SK-MEL-5 (cell line): Measurements from ENCODE around the gene MED12L. TPM values are rescaled to one million over a fixed set of nuclear protein-coding genes. Genes with fewer than 3 reads are reported as not detected.

Experiments used
- DNase-seq: peaks from one replicate; pipeline ENCODE4 v3.0.0-alpha.2; 2016; ENCODE audit warnings: low read depth, low spot score
- in situ Hi-C: cut with HindIII; loops from 2 replicates; pipeline ENCODE4 v1.10.0; 2016; ENCODE audit warnings: low sequenced_read_pairs, high pct_unique_total_duplicates, low pct_unique_long_range_greater_than_20kb
- total RNA-seq: library from RNA; depleted of rRNA; stranded (reverse); fragments of >200 nt; shearing (Covaris generic); gene quantifications from 2 replicates; pipeline ENCODE4 v1.2.3, GENCODE V29; 2014

MED12L gene
- total RNA-seq, 1 experiment from 2014 or later, result 0.92 TPM

DNA sequence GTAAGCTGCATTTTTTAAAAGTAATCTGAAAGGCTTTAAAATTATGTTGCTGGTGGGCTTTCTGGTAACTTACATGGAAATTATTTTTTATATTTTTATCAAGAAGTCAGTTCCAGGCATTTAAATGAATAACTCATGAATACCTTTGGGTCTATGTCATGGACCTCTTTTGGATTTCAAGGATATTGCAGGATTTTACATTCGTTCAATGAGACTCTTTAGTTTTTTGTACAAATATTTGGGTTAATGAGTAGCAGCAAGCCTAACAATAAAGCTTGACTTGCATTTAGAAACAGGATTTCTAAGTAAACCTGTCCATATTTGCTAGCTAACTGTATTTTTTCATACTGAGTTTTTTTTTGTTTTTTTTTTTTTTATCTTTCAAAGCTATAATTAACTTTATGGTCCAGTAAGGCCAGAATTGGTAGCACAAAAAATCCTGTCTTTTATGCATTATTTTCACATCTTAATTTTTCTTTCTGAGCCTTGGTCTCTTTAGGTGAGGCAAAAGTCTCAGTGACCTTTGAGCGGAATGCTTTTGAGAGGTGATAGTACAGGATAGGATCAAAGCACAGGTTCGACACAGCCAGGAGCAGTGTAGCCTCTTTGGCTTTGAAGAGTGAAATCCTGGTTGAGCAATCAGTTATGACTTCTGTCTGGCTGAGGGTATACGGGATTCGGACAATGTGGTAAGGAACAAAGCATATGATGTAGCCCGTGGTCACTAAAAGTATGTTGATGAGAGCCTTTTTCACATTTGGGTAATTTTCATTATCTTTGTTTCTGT is 112.7 kb downstream of the MED12L start:
- in situ Hi-C loops, result no loop called here
- DNase-seq, result no peak

DNA sequence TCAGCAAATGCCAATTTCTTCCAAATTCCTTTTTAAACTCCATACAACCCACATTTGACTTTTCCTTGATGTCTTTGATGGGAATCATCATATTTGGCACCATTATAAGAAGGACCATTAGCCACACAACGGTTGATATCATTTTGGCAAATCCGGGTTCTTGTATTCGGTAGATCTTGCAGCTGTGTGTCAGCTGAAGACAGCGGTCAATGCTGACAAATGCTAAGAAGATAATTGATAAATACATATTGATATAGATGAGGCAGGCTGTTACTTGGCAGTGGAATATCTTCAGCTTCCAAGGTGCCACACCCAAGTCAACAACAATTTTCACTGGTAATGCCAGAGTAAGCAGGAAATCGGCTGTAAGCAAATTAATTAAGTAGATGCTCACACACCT is 113.4 kb downstream of the MED12L start:
- no peak for DNase-seq
- in situ Hi-C loops, result no loop called here

DNA sequence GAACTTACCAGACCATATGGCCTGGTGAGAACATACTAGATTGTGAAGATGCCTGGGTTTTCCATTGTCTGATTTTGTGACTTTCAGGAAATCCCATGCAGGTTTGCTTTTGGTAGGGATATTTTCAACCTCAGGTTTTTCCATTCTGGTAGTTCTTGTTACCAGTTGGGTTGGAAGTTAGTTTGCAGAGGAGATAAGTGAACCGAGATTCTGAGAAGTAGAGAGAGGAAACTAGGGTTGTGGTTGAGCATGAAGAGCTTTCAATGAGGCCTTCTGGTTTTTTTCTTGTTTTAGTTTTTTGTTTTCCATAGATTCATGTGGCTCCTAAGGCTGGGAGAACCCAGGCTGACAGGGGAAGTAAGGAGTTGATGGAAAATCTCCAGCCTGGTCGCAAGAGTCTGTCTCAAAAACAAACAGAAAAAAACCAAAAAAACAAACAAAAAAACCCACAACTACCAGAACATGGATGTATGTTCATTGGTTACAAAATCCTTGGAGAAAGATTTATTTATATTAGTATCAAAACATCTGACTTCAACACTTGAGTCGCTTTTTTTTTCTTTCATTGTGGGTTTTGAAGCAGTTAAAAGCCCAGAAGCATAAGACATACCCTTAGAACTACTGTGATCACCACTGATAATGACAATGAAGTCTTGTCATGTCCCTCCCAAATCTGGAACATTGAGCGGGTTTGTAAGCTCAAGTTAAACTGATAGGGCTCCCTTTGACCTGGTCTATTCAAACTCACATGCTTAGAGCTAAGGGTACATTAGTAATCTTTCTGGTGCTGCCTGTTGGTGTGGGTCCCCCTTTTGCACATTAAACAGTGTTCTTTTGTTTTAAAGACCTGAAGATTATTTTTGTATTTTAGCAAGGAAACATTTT is 114.3 kb downstream of the MED12L start:
- no peak for DNase-seq
- in situ Hi-C loops, result no loop called here

DNA sequence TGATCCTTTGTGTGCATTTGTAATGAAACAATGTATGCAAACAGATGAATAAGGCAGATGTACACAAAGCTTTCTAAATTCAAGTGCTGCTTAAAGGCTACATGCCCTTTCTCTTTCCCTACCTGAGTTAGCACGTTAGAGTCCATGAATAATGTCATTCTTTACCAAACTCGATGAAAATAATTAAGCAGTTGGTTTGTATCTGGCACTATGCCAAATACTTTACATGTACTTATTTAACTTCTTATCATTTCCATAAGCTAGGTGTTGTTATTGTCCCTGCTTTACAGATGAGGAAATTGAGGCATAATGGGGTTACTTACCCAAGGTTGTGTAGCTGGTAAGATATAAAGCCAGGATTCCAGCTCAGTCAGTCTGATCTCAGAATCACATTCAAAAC is 115.1 kb downstream of the MED12L start:
- no peak for DNase-seq
- in situ Hi-C loops, result no loop called here

DNA sequence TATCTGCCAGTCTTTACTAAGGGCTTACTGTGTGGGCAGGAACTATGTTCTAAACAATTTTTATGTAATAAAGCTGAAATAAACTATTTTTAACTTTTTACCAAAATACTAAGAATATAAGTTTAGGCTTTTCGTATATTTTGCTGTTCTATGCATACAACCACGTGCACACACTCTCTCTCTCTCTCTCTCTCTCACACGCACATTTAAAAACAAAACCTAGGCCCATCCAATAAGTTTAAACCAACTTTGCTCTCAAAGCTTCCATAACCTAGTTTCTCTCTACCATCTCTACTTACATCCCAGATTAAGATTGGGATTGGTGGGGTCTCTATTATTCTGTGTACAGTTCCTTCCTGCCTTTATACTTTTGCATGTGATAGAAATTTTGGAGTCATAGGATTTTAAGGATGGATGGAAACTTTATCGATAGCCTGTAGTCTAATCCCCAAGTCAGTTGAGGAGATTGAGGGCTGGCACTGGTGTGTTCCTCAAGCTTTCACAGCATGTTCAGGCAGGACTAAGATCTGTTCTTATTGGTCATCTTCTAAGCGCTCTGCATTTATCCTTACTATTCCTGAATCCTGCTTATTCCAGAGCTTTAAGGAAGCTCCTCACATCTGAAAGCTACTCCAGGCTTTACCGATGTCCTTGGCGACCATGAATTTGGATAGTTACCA is 115.7 kb downstream of the MED12L start:
- in situ Hi-C loops, result no loop called here
- no peak for DNase-seq

DNA sequence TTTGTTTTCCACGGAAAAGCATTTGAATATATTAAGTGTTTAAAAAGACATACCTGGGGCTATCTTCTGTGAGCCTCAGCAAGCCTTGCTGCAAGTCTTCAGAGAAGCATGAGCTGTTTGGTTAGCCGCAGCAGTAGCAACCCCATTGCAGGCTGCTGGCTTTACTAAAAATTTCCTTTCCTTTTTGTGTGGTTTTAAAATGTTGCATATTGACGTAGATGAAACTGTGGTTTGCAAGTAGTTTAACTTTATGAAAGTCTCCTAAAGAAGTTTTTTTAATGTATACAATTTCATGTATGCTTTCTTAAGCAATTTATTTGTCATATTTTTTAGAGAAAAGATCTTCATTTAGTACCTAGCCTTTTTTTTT is 117.6 kb downstream of the MED12L start, which contains the start of gene GPR171:
GPR171 (minus strand) TSS at position 166 of the 370 bp plus-strand sequence. CDS start 3,830 bp downstream, outside the sequence.
- DNase-seq, result no peak
- in situ Hi-C loops, result no loop called here

DNA sequence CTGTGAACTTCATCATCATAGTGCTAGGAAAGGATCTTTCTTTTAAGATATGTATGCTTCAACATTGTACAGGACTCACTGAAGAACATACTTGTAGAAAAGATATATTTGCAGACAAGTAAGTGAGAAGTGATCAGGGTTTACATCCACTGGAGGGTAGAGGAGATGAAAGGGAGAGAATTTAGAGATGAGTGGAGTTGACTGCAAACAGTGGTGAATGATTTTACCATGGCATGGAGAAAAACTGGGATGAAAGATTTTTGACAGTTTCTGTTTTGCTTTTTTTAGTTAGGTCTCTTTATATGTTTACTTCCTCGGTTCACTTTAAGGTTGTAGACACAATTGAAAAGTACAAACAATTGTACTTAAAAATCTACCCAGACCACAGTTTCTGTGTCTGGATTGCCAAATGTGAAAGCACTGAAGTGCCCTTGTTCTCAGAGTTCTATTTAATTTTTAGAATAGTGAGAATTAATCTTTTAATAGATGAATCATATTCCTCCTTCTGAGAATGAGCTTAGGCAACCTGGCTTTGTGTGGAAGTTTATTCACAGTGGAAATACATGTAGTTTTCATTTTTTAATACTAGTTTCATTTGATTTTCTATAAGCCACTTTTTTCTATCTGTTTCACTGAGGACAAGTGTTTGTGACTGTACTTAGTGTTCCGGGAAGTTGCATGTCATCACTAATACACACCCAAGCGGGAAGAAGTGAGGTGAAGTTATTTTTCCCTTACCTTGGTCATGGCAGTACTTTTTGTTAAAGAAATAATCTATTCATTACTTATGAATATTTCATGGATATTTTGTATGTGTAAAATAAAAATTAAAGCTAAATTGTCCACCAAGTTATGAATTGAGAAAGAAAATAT is 119.3 kb downstream of the MED12L start:
- in situ Hi-C loops, result no loop called here
- DNase-seq, result no peak

DNA sequence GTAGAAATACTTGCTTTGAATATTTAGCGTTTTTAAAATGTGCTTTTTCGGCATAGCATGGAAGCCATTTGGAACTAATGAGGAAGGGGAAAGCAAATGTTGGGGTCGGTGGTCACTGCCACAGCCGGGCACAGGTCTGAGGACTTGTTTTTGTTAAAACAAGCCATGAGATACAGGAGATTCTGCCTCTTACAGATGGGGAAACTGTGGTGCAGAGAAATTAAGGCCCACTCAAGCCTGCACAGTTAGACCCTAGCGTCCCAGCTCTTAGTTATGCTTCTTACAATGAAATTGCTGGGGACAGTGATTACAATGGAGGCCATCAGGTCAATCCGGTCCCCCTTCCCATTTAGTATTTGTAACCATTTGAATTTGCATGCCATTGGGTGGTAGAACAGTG is 120.0 kb downstream of the MED12L start:
- in situ Hi-C loops, result no loop called here
- DNase-seq, result no peak

DNA sequence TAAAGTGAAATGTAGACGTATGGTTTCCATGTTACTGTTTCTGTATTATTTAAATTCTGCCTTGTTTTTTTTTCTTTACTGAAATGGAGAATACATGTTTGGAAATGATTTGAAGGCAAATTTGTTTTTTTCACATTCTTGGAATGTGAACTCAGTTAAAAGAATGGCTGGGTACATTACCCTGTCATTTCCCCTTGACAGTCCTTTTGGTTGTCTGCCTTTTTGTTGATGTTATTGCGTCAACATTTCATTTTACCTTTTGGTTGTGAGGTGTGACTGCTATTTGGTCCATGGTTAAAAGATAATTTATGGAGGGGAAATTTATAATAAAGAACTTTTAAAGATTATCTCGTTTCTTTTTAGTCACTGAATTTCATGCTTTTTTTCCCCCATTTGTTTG is 120.7 kb downstream of the MED12L start:
- no peak for DNase-seq
- in situ Hi-C loops, result no loop called here

DNA sequence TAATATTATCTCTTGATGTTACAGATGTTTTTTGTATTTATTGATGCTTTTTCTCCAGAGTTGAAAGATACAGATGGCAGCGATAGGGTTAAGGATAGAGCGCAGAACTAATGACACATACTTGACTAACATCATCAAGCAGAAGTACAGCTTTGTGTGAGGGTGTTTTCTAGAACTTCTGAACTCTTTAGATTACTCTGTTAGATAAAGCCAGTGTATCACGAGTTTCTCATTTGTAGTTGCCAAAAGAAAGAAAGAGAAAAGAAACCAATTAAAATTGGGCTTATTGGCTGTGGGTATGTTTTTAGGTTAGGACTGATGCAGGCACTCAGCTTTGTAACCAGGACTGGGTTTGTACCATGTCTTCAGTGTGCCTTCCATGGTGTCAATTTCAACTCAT is 124.2 kb downstream of the MED12L start:
- in situ Hi-C loops, result no loop called here
- no peak for DNase-seq

DNA sequence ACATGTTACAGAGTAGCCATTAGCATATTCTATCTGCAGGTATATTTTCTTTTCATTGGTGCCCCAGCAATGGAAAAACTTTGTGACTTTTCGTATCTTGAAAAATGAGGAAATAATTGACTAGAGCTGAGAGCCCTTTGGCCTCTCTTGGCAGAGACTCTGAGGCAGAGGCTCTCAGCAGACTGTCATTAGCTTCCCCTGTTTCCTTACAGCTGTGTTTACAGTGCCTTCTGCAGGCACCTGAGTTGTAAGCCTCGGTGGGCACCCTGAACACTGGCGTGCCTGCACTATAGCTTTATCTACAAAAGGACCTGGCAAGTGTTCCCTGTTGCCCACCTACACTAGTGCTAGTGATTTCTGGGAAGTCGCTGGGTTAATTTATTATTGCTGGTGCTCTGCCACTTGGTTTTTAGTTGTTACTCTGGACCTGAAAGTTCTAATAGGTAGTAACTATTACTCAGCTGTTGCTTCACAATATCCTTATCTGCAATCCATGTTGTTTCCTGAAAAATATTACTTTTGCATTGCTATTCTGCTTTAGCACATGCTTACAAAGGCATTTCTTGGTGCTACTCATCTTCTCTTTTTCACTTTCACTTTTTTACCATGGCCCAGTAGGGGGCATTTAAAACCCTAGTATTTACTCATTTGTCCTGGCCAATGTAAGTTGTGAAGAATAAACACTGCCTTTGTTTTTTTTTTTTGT is 125.4 kb downstream of the MED12L start:
- DNase-seq, result peak; percentile 39
- in situ Hi-C loops, result no loop called here

DNA sequence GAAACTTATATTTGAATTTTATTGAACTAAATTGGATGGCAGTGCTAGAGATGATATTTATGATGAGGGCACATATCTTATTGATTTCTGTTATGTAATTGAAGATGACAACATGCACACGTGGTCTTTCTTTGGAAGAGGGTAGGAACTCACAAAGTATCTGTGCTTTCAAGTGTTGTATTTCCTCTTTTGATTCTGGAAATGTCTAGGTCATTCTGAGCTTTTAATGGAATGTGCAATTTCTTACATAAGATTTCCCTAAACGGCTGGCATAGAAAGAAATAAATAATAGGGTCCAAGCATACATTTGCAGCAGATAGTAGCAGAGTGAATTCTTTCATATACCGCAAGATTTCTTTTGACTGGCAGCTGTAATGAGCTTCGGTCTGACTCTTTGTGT is 127.7 kb downstream of the MED12L start:
- no peak for DNase-seq
- in situ Hi-C loops, result no loop called here

DNA sequence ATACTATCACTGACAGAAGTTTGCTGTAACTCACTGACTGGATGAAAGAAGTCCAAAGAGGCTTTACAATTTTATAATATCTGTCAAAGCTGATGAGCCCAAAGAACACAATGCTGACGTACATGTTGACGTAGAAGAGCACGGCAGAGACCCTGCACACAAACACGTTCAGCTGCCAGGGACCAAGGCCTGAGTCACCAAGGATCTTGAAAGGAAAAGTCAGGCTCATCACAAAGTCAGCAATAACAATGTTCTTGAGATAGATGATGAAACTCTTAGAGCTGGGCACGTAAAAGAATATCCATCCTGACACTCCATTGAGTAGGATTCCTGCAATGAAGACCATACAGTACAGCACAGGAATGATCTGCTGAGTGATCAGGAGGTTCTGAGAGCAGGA is 128.4 kb downstream of the MED12L start:
- in situ Hi-C loops, result no loop called here
- DNase-seq, result no peak

DNA sequence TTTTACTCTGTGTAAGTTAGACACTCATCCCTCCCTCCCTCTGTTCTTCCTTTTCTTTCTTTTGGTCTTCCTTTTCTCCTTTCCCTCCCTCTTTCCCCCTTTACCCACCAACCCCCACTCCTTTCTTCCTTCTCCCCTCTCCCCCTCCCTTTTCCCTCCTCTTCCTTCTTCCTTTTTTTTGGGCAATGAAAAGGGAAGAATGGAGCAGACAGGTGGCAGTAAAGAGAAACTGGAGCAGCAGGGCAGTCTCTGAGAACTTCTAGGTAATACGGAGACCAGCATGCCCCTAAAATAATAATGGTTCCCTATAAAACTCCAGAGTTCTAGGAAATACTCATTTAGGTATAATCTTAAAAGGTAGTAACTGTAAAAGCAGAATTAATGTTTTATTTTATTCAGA is 129.0 kb downstream of the MED12L start:
- DNase-seq, result no peak
- in situ Hi-C loops, result no loop called here

DNA sequence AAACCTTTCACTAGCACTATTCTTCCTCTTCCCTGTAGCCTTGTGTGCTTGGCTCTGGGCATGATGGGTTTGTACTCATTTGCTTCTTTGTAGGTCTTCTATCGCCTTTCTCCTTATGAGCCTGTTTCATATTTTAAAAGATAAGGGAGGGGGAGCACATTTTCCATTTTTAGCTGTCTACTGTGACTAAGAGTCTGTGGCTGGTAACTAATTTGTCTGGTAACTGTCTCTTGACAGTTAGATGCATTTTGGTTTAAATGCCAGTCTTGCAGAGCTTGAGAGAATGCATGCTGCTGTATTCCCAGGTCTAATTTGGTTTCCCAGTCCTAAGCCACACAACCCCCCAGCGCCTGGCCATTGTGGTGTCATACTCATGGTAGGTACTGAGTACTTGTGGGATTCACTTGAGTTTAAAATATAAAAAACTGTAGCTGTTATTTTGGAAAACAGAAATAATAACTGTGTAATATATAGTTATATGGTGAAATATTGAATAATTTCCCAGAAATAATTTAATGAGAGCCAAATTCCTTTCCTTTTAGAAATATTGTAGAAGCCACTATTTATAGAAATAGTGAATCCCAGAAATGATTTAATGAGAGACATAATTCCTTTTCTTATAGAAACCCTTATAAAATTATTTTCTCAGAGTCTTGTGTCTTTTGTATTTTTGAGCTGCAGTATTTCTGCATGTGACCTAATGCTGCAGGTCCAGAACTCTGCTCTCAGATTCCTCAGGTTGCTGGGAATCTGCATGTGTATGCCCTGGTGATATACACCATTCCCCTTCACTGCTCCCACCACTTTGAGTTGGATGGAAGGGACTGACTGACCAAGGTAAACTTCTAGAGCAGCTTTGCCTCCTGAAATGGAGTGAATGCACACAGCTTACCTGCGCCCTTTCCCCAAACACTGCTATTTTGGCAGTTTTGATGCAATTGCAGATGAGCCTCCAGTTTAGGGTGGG is 131.5 kb downstream of the MED12L start:
- in situ Hi-C loops, result no loop called here
- DNase-seq, result no peak

DNA sequence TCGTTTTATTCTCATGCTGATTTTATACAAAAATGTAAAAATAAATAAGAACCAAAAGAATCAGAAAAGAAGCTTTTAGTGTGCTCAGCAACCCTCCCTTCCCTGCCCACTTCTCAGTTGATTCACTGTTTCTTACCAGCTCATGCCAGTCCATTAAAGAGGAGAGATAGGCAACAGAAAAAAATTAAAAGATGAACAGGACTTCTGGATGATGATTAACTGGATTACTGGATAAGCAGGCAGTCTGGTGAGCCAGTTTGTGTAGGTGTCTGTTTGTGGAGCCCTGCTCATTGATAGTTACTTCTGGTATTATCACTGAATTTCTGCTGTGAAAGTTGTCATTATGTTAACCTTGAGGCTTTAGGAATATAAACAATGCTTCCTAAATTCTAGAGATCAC is 132.7 kb downstream of the MED12L start:
- no peak for DNase-seq
- in situ Hi-C loops, result no loop called here
